K562 (cell line): ENCODE measurements around the gene ACBD4. TPM values are rescaled to one million over a fixed set of nuclear protein-coding genes. Genes with fewer than 3 reads are reported as not detected.

Experiments
- C11orf30 ChIP-seq: fragments of 450-650 bp; IDR thresholded peaks from 2 replicates; pipeline ENCODE4 v1.6.1; 2016; ENCODE audit warnings: low read depth, mild to moderate bottlenecking
- CBFA2T3 ChIP-seq: fragments of 450-650 bp; IDR thresholded peaks from 2 replicates; pipeline ENCODE4 v1.6.1; 2017
- CREM ChIP-seq: IDR thresholded peaks from 2 replicates; pipeline ENCODE4 v1.6.1; 2014; ENCODE audit warnings: antibody characterized with exemption, low read depth
- FOXA1 ChIP-seq: fragments of 450-650 bp; IDR thresholded peaks from 2 replicates; pipeline ENCODE4 v1.6.1; 2016; ENCODE audit warnings: mild to moderate bottlenecking, borderline replicate concordance
- HCFC1 ChIP-seq: IDR thresholded peaks from 2 replicates; pipeline ENCODE4 v1.6.1; 2012; ENCODE audit warnings: low read depth, low read length, improper control_type of control experiment
- IFI16 ChIP-seq: fragments of 250-450 bp; sonication (Bioruptor Pico); IDR thresholded peaks from 2 replicates; pipeline ENCODE4 v2.1.2; 2022; ENCODE audit warnings: mild to moderate bottlenecking, inconsistent platforms
- KAT7 ChIP-seq: sonication (generic); formaldehyde crosslinking; IDR thresholded peaks from 2 replicates; pipeline ENCODE4 v1.8.0; 2022; ENCODE audit warnings: missing genetic modification reagents, mild to moderate bottlenecking, borderline replicate concordance
- KHSRP ChIP-seq: fragments of 450-650 bp; IDR thresholded peaks from 2 replicates; pipeline ENCODE4 v1.6.1; 2017
- MEF2A ChIP-seq: IDR thresholded peaks from 2 replicates; pipeline ENCODE4 v1.6.1; 2011; ENCODE audit warnings: low read depth, mild to moderate bottlenecking, low read length, moderate library complexity; ENCODE audit not compliant: control insufficient read depth
- MEF2D ChIP-seq: conservative IDR thresholded peaks from 2 replicates; pipeline ENCODE4 v1.6.1; 2016; ENCODE audit warnings: low read depth, missing genetic modification characterization, missing compliant biosample characterization
- MIER1 ChIP-seq: fragments of 450-650 bp; IDR thresholded peaks from 2 replicates; pipeline ENCODE4 v1.6.1; 2016; ENCODE audit warnings: antibody characterized with exemption, mild to moderate bottlenecking, low read depth
- NCOR1 ChIP-seq: fragments of 450-650 bp; IDR thresholded peaks from 2 replicates; pipeline ENCODE4 v1.6.1; 2016; ENCODE audit warnings: mild to moderate bottlenecking, moderate library complexity
- NFE2L1 ChIP-seq: fragments of 450-650 bp; IDR thresholded peaks from 2 replicates; pipeline ENCODE4 v1.6.1; 2016; ENCODE audit warnings: missing genetic modification characterization, low read depth, mild to moderate bottlenecking, missing compliant biosample characterization, moderate library complexity, borderline replicate concordance
- PRPF4 ChIP-seq: fragments of 200-400 bp; formaldehyde crosslinking; IDR thresholded peaks from one replicate; pipeline ENCODE4 v1.6.1; 2017; ENCODE audit warnings: low read length, low read depth, mild to moderate bottlenecking; ENCODE audit not compliant: insufficient read depth, poor library complexity, severe bottlenecking
- SIN3A ChIP-seq, 2 experiments: fragments of 150-350 bp in 1 of 2; IDR thresholded peaks; 2 replicates each; pipeline ENCODE4 v1.6.1; 2011 to 2016; ENCODE audit warnings: borderline replicate concordance in 2 of 2, low read depth in 2 of 2, low read length in 2 of 2, mild to moderate bottlenecking in 2 of 2, moderate library complexity in 2 of 2; ENCODE audit not compliant: control insufficient read depth in 1 of 2
- SRF ChIP-seq, 2 experiments: fragments of 250-450, 450-650 bp in 1 of 2; sonication (Bioruptor Pico) in 1 of 2; sonication (generic) in 1 of 2; formaldehyde crosslinking; IDR thresholded peaks; 2 replicates each; pipeline versions ENCODE4 v1.5.0 to v1.5.1; 2020 to 2022; ENCODE audit warnings: mild to moderate bottlenecking in 1 of 2, missing genetic modification reagents in 1 of 2
- SRSF9 ChIP-seq: fragments of 200-400 bp; formaldehyde crosslinking; IDR thresholded peaks from 2 replicates; pipeline ENCODE4 v1.6.1; 2017; ENCODE audit warnings: low read depth, low read length, borderline replicate concordance
- STAT5B ChIP-seq: fragments of 250-450 bp; sonication (Bioruptor Pico); IDR thresholded peaks from 2 replicates; pipeline ENCODE4 v1.8.0; 2021; ENCODE audit warnings: mild to moderate bottlenecking, inconsistent platforms
- TAF1 ChIP-seq: IDR thresholded peaks from 2 replicates; pipeline ENCODE4 v1.6.1; 2011; ENCODE audit warnings: mild to moderate bottlenecking, low read length, moderate library complexity; ENCODE audit not compliant: insufficient read depth, control insufficient read depth, severe bottlenecking; ENCODE audit errors: extremely low read depth
- ZBTB5 ChIP-seq: fragments of 450-650 bp; IDR thresholded peaks from 2 replicates; pipeline ENCODE4 v1.6.1; 2017; ENCODE audit warnings: antibody characterized with exemption
- ZNF232 ChIP-seq: sonication (generic); formaldehyde crosslinking; IDR thresholded peaks from 2 replicates; pipeline ENCODE4 v1.8.0; 2022; ENCODE audit warnings: mild to moderate bottlenecking, missing genetic modification reagents
- ZNF436 ChIP-seq: fragments of 250-450, 450-650 bp; sonication (Bioruptor Pico); formaldehyde crosslinking; IDR thresholded peaks from 2 replicates; pipeline ENCODE4 v1.7.0; 2020; ENCODE audit warnings: mild to moderate bottlenecking
- ZNF79 ChIP-seq: fragments of 250-450 bp; sonication (Bioruptor Pico); IDR thresholded peaks from 2 replicates; pipeline ENCODE4 v1.4.0; 2020; ENCODE audit warnings: low read depth, mild to moderate bottlenecking, moderate library complexity
- polyA plus RNA-seq, 8 experiments: library from polyadenylated mRNA; depleted of rRNA in 4 of 8; stranded (reverse) in 5 of 8; unstranded in 3 of 8; fragments of >200 nt; fragmentation: Nextera tagmentation in 2 of 8; fragmentation: Illumina TruSeq in 1 of 8; extraction: Ambion mirVana in 2 of 8; extraction: Trizol in 1 of 8; gene quantifications; 2 replicates each; pipeline versions ENCODE4 v1.2.1 to v1.2.3, GENCODE V29; 2011 to 2014; ENCODE audit warnings: inconsistent platforms in 1 of 8, missing spikeins in 1 of 8
- total RNA-seq, 7 experiments: library from RNA; depleted of rRNA in 6 of 7; stranded (reverse); fragments of >200 nt in 6 of 7; fragmentation: Illumina TruSeq in 2 of 7; extraction: Trizol in 2 of 7; gene quantifications; 2 replicates each; pipeline versions ENCODE4 v1.2.1 to v1.2.3, GENCODE V29; 2011 to 2021; ENCODE audit warnings: low replicate concordance in 1 of 7
- TF ChIP-seq, protein P1 (sequence below): fragments of 450-650 bp; IDR thresholded peaks from 2 replicates; pipeline ENCODE4 v1.6.1; 2016; ENCODE audit warnings: antibody characterized with exemption

ACBD4 gene
- total and polyA plus RNA-seq, 9 of the 15 experiments (the other 6 are each of a cell fraction or from before 2014, with no cell fraction given): 0.14 to 6.9 (median 4.6) TPM

GRCh38 chr17:45149037-45149668 lies 13.7 kb downstream of the ACBD4 start (continued):
- TF ChIP-seq NFE2L1 (tag): no peak
- TF ChIP-seq SIN3A (IDR thresholded peaks at IDR 0.05; ENCODE audit: borderline replicate concordance in 2 of 2, control insufficient read depth in 1 of 2, low read depth in 2 of 2, low read length in 2 of 2): peak in 1 of 2 experiments; percentile 54; a peak in 1 of 4 replicates
- TF ChIP-seq ZNF79 (CRISPR knock-in tag): no peak
- no peak for TF ChIP-seq C11orf30
- TF ChIP-seq IFI16: no peak
- peak; percentile 58 for TF ChIP-seq TAF1
- TF ChIP-seq MEF2D (tag): no peak
- TF ChIP-seq MEF2A: no peak
- no peak; the same call in 1 of the 2 replicates for TF ChIP-seq KAT7
- TF ChIP-seq ZBTB5: no peak
- TF ChIP-seq KHSRP: no peak
- TF ChIP-seq MIER1: no peak
- peak; percentile 80 for TF ChIP-seq PRPF4
- no peak for TF ChIP-seq STAT5B (CRISPR knock-in tag)
- TF ChIP-seq NCOR1: no peak
- TF ChIP-seq, protein P1, sequence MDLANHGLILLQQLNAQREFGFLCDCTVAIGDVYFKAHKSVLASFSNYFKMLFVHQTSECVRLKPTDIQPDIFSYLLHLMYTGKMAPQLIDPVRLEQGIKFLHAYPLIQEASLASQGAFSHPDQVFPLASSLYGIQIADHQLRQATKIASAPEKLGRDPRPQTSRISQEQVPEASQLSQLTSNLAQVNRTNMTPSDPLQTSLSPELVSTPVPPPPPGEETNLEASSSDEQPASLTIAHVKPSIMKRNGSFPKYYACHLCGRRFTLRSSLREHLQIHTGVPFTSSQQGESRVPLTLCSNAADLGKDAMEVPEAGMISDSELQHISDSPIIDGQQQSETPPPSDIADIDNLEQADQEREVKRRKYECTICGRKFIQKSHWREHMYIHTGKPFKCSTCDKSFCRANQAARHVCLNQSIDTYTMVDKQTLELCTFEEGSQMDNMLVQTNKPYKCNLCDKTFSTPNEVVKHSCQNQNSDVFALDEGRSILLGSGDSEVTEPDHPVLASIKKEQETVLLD: no peak
- no peak for TF ChIP-seq SRSF9
- TF ChIP-seq ZNF436: no peak
- peak; percentile 51 for TF ChIP-seq CREM
- no peak for TF ChIP-seq FOXA1
- no peak for TF ChIP-seq CBFA2T3
- TF ChIP-seq HCFC1: no peak; the same call in 1 of the 2 replicates
- TF ChIP-seq SRF (CRISPR knock-in tag; IDR thresholded peaks at IDR 0.05): peak in 1 of 2 experiments; percentile 62; a peak in 2 of 4 replicates
- no peak for TF ChIP-seq ZNF232 (CRISPR knock-in tag)
